Mesothelial cell of epicardium (in vitro differentiated cells): ENCODE measurements around the gene CPD. TPM values are rescaled to one million over a fixed set of nuclear protein-coding genes. Genes with fewer than 3 reads are reported as not detected.
"Not testable (repeated sequence)": the region's sequence is repeated elsewhere in the genome, so short reads cannot be mapped to it uniquely, and the experiment has no call there.

Source experiments
- DNase-seq, 2 experiments: peaks; one replicate each; pipeline ENCODE4 v3.0.0; 2021; ENCODE audit warnings: low spot score in 2 of 2; ENCODE audit not compliant: unreplicated experiment in 2 of 2
- H3K27ac Mint-ChIP-seq: 2 replicates; pipeline ENCODE4 v1.8.0; 2021; ENCODE audit warnings: mixed read lengths
- H3K27me3 Mint-ChIP-seq: 2 replicates; pipeline ENCODE4 v1.8.0; 2021; ENCODE audit warnings: low read depth, mixed read lengths
- H3K36me3 Mint-ChIP-seq: 2 replicates; pipeline ENCODE4 v1.8.0; 2021; ENCODE audit warnings: mixed read lengths
- H3K4me1 Mint-ChIP-seq: 2 replicates; pipeline ENCODE4 v1.8.0; 2021; ENCODE audit warnings: mixed read lengths
- H3K4me3 Mint-ChIP-seq: 2 replicates; pipeline ENCODE4 v1.8.0; 2021; ENCODE audit warnings: mild to moderate bottlenecking, moderate library complexity, mixed read lengths
- H3K9me3 Mint-ChIP-seq: 2 replicates; pipeline ENCODE4 v1.8.0; 2021; ENCODE audit warnings: mixed read lengths
- CTCF ChIP-seq: fragments of 200-600 bp; sonication (generic); IDR thresholded peaks from one replicate; pipeline ENCODE4 v1.5.0; 2021; ENCODE audit warnings: antibody characterized with exemption; ENCODE audit not compliant: unreplicated experiment
- total RNA-seq: library from RNA; stranded (reverse); gene quantifications from 3 replicates; pipeline ENCODE4 v1.2.1, GENCODE V29; 2021

The CPD gene
- total RNA-seq, 1 donor from 2014 or later = 49.3 TPM

- no peak for TF ChIP-seq CTCF
- Mint-ChIP-seq H3K27ac (no peak overlapping the region), H3K9me3 (no peaks in the 10 kb centered on the region), H3K36me3 (peaks cover 27% of the 10 kb centered on the region), H3K27me3 (no peaks in the 10 kb centered on the region), H3K4me1 (peaks cover 14% of the 10 kb centered on the region), H3K4me3 (no peak overlapping the region)
- DNase-seq = no peak
These were observed 47.6 kb downstream of the CPD start for GRCh38 chr17:30426292-30426691.

GRCh38 chr17:30427611-30428010 is 48.9 kb downstream of the CPD start:
- peaks cover 28% of the 10 kb centered on the region for H3K36me3 Mint-ChIP-seq
- no peak overlapping the region for H3K4me3 Mint-ChIP-seq
- H3K4me1 Mint-ChIP-seq = peaks cover 4% of the 10 kb centered on the region
- DNase-seq = no peak
- TF ChIP-seq CTCF = no peak
- H3K27me3 Mint-ChIP-seq = no peaks in the 10 kb centered on the region
- H3K27ac Mint-ChIP-seq = no peak overlapping the region
- H3K9me3 Mint-ChIP-seq = no peaks in the 10 kb centered on the region

- DNase-seq = no peak
- Mint-ChIP-seq H3K4me1 (peaks cover 4% of the 10 kb centered on the region), H3K36me3 (peaks cover 32% of the 10 kb centered on the region), H3K27me3 (no peaks in the 10 kb centered on the region), H3K4me3 (no peak overlapping the region), H3K27ac (peak overlapping the region; percentile 40), H3K9me3 (no peaks in the 10 kb centered on the region)
- TF ChIP-seq CTCF = no peak
These were observed 50.4 kb downstream of the CPD start for GRCh38 chr17:30429155-30429554.

- H3K4me3 Mint-ChIP-seq = no peak overlapping the region
- no peak for TF ChIP-seq CTCF
- H3K27ac Mint-ChIP-seq = no peak overlapping the region
- DNase-seq = no peak
- H3K36me3 Mint-ChIP-seq = peaks cover 41% of the 10 kb centered on the region
- peaks cover 4% of the 10 kb centered on the region for H3K4me1 Mint-ChIP-seq
- peaks cover 11% of the 10 kb centered on the region for H3K9me3 Mint-ChIP-seq
- H3K27me3 Mint-ChIP-seq = no peaks in the 10 kb centered on the region
These were observed 54.8 kb downstream of the CPD start for GRCh38 chr17:30433514-30433913.

- DNase-seq = no peak
- Mint-ChIP-seq H3K36me3 (peaks cover 35% of the 10 kb centered on the region), H3K27me3 (no peaks in the 10 kb centered on the region), H3K9me3 (peaks cover 11% of the 10 kb centered on the region), H3K4me3 (no peak overlapping the region), H3K27ac (no peak overlapping the region), H3K4me1 (no peaks in the 10 kb centered on the region)
- TF ChIP-seq CTCF = no peak
These were observed 58.0 kb downstream of the CPD start for GRCh38 chr17:30436729-30437128.

GRCh38 chr17:30443721-30444120 is 65.0 kb downstream of the CPD start:
- no peak overlapping the region for H3K27ac Mint-ChIP-seq
- H3K9me3 Mint-ChIP-seq = no peaks in the 10 kb centered on the region
- no peaks in the 10 kb centered on the region for H3K4me1 Mint-ChIP-seq
- TF ChIP-seq CTCF = no peak
- no peaks in the 10 kb centered on the region for H3K27me3 Mint-ChIP-seq
- H3K4me3 Mint-ChIP-seq = no peak overlapping the region
- H3K36me3 Mint-ChIP-seq = peaks cover 17% of the 10 kb centered on the region
- no peak for DNase-seq

GRCh38 chr17:30446640-30447039 is 67.9 kb downstream of the CPD start:
- not testable (repeated sequence) for H3K27me3 Mint-ChIP-seq, H3K4me1 Mint-ChIP-seq, H3K9me3 Mint-ChIP-seq, H3K27ac Mint-ChIP-seq, H3K4me3 Mint-ChIP-seq, DNase-seq
- H3K36me3 Mint-ChIP-seq = peaks cover 24% of the 10 kb centered on the region
